Measurements from ENCODE around the gene BATF. TPM values are rescaled to one million over a fixed set of nuclear protein-coding genes. Genes with fewer than 3 reads are reported as not detected.

Gene BATF
- polyA plus RNA-seq, 10 donors, result 0.37 to 2.0 (median 0.69) TPM; not detected in 2

DNA sequence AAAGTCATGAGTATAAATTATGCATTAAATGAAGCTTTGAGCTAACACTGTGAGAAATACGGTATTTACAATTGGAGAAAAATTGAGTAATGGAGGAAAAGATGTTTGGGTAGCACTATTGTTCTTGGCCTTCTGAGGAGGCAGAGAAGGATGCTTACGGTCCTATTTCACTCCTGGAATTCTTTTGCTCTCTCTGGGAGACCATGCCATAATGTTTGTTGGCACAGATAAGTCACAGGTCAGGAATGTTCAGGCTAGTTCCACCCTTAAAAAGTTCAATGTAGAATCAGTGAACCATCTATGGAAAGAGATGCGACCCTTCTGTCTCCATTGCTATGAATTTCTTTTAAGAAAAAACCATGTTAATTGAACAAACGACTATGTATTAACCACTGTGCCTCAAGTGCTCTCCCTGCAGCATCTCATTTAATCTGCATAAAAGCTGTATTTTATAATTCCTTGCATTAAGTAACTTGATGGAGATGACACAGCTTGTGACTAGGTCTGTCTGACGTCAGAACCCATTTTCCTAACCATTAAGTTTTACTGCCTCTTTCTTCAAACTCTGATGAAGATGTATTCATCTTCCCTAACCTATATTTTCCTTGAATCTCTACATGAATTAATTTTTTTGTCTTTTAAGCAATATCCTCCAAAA, 9.5 kb downstream of the BATF start:
- DNase-seq, result no peak

DNA sequence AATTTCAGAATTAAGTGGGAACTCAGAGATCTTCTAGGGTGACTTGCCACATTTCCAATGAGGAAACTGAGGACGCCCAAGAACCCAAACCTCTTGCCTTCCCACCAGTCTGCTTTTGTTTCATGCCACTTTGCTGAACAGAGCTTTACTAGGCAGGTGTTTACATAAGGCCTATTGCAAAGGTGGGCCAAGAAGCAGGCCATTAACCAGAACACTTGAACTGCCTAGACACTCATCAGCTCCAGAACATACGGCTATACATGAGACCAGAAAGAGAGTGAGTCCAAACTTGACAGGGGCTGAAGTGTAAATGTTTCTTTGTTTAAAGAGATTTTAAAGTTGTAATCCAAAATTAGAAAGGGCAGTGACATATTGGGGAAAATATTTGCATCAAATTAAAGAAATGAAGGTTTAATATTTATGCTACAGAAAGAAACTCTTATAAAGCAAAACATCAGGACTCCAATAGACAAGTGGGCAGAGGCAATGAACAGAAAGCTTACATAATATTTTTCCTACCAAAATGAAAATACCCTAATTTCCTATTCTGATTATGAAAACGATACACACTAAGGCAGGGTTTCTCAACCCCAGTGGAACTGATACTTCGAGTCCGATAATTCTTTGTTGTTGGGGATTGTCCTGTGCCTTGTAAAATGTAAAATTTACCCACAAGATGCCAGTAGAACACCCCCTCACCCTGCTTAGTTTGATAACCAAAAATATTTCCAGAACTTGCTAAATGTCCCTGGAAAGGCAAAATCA, 11.7 kb downstream of the BATF start:
- DNase-seq, result no peak

DNA sequence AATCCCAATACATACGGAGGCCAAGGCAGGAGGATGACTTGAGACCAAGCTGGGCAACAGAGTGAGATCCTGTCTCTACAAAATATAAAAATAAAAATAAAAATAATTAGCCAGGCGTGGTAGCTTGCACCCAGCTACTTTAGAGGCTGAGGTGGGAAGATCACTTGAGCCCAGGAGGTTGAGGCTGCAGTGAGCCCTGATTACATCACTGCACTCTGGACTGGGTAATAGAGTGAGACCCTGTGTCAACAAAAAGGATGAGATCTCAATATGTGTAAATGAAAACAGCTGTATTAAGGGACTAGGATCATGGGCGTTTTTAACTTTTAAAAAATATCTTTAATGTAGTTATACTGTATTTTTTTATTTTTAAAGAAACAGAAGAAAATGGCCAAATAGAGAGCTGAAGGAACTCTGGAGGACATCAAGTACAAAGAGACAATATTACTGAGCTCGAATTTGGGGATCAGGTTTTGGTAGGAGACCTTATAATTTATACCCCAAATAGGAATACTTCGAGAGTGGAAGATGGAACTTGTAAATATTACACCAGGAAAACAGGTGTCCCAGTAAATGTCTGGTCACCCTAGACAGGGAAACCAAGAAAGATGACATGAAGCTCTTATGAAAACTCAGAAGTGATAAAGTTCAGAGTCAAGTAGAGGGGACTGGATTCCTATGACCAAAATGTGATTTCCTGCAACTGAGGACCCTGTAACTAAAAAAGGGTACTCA, 13.1 kb downstream of the BATF start:
- DNase-seq, result no peak

DNA sequence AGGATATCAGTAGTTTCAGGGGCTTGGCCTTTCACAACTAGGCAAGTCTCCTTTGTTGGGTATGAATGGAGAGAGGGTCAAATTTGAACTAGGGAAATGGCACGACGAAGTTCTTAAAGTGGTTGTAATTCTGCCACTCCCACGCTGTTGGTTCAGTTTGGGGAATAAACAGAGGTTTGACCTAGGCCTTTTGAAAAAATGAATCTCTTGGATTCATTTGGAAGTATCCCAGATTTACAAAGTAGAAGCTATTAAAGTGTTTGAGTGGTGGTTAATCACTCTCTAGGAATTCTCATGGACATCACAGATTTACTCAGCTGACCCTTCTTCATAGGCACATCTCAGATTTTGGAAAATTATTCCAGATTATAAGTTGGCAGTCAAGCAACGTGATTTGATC, 14.8 kb downstream of the BATF start:
- DNase-seq, result no peak

DNA sequence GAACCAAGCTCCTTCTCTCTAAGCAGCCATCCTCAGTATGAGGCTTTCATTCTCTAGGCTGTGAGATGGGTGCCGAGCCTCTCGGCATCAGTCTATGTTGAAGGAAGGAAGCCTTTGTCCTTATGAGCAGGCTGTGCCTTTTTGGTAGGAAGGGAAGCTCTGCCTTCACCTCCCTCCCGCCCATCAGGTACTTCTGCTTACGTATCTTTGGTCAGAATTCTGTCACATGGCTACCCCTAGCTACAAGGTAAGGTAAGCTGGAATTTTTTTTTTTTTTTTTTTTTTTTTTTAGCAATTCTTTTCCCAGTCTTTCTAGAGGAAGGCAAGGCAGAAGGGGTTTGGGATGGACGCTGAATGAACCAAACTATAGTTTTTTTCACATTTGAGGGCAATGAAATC, 16.9 kb downstream of the BATF start:
- DNase-seq, result no peak

DNA sequence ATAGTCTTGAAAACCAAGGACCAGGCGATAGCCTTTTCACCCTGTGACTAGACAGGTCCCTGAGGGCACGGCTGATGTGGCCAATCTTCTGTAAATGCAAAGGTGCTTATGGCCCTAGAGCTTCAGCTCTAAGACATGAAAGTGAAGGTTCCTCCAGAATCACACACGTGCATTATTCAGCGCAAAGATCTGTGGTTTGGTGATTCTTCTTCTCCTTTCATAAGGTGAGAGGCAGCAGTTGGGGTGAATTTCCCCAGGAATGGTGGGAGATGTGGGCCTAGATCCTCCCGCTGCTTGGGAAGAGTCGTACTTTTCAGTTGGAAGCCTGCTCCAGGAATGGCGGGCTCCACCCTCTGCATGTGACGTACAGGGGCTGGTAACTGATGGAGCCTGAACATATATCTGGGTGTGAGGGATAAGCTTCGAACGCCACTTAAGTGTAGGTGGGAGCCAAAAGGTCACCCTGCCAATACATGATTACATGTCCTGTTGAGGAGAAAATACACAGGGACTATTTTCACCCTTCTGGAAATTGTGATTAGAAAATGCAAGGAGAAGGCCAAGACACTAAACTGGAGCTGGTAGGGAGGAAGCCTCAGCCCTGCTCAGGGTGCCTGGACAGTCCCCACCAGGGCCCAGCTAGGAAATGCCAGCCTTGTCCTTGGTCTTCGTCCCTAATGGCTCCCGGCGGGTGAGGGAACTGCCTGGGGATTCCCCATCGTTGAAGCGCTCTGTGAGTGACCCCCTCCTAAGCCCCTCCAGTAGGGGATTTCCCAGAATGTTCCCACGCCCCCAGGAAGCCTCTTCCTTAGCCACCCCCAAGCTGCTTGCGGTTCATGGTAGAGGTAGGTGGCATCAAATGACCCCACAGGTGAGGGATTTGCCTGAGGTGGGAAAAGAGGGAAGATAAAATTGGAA, 17.6 kb downstream of the BATF start:
- no peak for DNase-seq

DNA sequence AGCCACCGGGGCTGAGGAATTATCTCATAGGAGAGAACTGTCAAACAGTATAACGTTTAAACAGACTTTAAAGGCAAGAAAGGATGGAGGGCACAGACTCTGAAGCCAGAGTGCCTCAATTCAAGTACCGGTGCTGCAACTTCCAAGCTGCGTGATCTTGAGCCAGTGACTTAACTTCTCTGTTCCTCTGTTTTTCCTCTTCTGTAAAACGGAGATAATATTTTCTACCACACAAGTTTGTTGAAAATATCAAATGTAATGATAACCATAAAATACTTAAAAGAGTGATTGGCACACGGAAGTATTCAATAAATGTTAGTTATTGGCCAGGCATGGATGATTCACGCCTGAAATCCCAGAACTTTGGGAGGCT, 18.2 kb downstream of the BATF start:
- no peak for DNase-seq

DNA sequence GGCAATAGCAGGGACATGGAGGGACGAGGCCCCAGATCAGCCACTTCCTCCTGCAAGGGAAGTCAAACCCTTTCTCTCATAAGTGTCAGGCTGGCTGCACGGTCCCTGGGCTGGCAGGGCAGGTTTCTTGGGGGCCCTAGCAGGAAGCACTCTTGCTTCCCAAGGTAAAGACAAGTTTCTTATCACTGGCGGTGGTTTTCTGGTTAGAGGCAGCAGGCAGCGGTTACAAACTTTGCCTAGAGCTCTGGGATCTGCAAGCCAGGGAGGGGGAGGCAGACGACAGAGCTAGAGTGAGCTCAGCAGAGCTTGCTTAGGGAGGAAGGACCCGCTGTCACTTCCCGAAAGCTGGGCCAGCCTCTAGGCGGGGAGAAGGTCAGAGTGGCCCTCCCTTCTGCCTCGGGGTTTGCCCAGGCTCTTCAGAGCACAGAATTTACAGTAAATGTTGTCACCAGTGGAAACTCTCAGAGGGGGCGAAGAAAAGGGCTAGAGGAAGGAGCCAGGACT, 20.4 kb downstream of the BATF start:
- DNase-seq, result peak in 2 of 3 donors; percentile 27 to 52

DNA sequence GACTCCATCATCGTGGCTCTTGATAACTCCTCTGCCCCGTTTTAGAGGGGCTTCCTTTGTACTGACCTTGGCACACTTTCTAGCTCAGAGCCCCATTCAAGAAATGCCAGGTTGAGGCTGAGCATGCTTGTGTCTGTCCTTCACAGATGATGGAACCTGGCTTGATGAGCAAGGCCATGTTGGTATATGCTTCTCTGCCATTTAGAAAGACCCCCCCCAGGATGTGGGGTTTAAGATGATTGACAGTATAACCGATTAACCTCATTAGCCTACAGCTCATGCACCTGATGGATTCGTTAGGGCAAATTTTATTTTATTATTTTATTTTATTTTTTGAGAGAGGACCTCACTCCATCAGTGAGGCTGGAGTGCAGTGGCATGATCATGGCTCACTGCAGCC, 21.0 kb downstream of the BATF start:
- no peak for DNase-seq

DNA sequence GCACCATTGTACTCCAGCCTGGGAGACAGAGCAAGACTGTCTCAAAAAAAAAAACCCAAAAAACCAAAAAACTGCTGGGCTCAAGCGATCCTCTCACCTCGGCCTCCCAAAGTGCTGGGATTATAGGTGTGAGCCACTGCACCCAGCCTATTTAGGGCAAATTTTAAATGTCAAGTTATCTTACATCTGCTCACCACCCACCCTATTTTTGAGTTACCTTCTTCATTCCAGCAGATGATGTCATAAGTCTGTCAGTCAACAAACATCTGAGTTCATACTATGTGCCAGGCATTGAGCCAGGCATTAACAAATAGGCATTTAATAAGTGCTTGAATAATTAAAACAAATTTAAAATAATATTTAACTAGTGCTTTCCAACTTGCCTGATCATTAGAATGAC, 21.5 kb downstream of the BATF start:
- no peak for DNase-seq

DNA sequence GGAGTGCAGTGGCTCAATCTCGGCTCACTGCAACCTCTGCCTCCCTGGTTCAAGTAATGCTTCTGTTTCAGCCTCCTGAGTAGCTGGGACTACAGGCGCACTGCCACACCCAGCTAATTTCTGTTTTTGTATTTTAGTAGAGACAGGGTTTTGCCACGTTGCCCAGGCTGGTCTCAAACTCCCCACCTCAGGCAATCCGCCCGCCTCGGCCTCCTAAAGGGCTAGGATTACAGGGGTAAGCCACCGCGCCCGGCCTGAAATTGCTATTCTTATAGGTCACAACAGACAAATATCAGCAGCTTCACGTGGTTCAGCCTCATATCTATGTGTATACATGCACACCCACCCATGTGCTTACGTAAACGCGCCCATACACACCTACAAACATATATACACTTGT, 23.6 kb downstream of the BATF start:
- DNase-seq, result no peak

DNA sequence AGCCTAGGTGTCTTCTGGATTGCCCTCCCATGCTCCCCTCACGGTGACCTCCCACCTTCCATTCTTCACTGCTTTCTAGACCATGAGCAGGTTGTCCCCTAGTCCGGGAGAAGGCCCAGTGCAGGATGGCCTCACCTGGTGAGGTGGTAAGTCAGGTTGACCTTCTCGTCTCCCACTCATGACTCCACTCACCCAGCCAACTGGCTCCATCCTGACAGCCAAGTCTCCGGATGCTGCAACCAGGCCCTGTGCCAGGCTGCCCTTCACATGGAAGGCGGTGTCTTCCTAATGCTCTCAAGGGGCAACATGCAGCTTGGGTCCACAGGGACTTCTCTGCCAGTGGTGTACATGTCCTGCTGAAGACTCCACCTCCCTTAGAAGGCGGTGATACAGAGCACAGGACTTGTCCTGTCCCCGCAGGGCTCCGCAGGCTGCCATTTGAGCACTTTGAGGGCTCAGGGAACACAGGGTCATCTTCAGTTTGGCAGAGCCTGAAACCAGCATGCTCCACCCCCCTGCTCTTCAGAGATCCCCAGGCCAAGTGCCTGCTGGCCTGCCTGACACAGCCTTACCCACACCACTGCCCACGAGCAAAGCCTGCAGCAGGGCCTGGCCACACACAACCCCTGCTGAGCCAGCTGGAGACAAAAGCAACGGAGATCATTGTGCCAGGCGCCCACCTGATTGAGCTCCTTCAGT, 25.4 kb downstream of the BATF start:
- no peak for DNase-seq

DNA sequence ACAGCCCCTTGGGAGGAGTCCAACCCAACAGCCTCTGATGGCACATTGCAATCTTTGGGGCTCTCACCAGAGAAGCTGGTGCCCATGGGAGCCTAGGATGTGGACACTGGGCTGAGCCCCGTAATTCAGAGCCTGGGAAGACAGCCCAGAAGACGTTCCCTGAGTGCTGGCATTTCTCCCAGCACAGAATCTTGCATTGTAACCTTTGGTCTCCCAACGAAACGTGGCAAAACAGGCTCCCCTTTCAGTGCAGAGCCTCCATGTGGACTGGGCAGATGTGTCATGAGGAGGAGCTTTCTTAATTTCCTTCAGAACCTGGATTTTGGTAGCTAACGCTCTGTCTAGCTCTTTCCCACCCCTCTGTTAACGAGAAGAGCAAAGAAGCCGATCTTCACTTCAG, 26.3 kb downstream of the BATF start:
- DNase-seq, result no peak

DNA sequence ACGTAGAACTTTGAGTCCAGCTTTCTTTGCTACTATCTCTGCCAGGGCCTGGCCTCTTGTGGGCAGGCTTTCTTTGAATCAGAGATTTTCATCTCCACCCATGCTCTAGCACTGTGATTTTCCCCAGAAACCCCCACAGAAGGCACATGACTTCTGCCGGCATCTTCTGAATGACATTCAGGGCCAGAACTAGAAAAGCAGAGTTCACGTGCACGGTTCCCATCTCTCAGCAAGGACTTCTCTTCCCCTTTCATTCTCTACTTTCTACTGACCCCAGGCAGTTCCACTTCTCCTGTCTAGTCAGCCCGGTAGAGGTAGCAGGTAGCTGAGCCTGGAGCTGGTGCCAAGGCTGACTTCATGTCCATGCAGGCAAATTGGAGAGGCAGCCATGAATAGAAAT, 26.9 kb downstream of the BATF start:
- no peak for DNase-seq

DNA sequence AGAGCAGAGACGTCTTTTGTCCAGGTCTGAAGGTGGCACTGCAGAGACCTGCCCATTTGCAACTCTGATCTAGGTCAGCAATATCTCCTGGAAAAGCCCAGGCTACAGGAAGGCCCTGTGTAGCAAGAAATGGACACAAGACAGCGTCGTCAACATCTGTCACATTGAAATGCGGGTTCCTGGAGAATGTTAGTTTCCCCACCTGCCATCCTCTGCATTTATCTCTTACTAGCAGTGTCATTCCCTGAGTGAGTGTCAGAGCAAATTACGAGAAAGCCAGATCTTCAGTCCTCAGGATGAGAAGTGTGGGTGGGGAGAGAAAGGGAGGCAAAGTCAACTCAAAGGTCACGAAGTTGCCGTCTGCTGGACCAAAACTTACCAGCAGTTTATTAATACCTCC, 28.8 kb downstream of the BATF start:
- no peak for DNase-seq

DNA sequence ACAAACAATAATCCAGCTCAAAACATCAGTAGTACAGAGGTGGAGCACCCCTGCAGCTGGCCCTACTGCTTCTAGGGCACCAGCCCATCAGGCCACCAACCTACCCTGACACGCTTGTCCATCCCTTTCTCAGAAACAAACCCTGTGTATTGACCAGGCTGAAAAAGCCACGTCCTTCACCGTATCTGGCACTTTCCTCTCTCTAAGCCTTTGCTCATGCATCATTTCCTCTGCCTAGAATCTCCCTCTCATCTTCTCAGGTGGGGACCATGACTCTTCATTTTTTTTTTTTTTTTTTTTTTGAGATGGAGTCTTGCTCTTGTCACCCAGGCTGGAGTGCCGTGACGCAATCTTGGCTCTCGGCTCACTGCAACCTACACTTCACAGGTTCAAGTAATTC, 30.9 kb downstream of the BATF start:
- no peak for DNase-seq

DNA sequence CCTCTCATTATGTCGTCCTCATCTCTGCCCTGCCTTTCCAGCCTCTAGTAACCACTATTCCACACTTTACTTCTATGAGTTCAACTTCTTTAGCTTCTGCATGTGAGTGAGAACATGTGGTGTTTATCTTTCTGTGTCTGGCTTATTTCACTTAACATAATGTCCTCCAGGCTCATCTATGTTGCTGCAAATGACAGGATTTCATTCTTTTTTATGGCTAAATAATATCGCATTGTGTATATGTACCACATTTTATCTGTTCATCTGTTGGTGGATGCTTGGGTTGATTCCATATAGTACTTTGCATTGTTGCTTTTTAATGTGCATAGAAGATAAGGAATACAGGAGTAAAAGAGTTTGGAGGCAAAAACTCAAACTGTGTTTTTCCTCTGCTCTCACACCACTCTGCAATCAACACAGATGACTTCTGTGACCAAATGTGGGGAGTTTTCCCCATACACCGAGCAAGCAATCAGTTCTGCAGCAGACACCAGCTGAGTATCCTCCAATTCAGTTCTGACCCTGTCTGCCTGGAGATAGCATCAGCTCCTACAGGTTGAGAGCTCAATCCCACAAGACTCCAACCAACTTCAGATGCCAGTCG, 31.6 kb downstream of the BATF start:
- no peak for DNase-seq

DNA sequence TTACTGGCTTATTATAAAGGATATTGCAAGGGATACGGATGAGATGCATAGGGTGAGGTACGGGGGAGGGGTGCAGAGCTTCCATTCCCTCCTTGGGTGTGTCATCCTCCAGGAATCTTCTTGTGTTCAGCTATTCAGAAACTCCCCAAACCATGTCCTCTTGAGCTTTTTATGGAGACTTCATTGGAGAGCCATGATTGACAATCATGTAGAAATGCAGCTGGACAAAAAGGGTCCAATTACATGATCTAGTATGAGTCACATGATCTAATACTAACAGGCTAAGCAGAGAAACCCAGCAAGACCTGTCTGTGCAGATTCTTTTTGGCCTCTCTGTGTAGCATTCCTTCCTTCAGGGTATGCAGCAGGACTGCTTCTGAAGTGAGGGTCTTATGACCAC, 32.2 kb downstream of the BATF start:
- DNase-seq, result no peak

DNA sequence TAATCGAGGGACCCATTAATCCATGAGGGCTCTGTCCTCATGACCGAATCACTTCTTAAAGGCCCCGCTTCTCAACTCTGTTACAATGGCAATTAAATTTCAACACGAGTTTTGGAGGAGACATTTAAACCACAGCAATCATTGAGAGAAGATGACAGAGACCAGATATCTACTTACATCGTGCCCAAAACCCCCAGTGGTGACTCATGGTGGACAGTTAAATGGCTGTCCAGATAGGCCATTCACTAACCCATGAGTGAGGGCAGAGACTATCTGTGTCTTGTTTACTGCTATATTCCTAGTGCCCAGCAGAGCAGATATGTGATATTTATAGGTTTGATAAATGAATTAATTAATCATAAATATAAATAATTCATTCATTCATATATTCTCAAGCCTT, 36.2 kb downstream of the BATF start:
- DNase-seq, result no peak

DNA sequence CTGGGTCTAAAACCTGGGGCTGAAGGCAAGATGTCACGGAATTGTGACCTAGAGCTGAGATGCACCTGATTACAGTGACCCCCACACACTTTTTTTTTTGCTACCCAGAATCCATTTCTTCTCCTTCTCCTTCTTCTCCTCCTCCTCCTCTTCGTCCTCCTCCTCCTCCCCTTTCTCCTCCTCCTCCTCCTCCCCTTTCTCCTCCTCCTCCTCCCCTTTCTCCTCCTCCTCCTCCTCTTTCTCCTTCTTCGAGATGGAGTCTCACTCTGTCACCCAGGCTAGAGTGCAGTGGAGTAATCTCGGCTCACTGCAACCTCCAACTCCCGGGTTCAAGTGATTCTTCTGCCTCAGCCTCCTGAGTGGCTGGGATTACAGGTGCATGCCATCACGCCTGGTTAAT, 36.8 kb downstream of the BATF start:
- DNase-seq, result no peak

Data from muscle of back (tissue), 11 donors.